HepG2 (cell line): ENCODE data around the gene OR5AL1.

ENCODE experiments used
- CTCF ChIP-seq: sonication (generic); formaldehyde crosslinking; IDR thresholded peaks from 2 replicates; pipeline ENCODE4 v1.5.0; 2020; ENCODE audit warnings: mild to moderate bottlenecking, missing genetic modification reagents, moderate library complexity
- DMAP1 ChIP-seq: IDR thresholded peaks from 2 replicates; pipeline ENCODE4 v1.6.1; 2016
- EZH2 ChIP-seq: conservative IDR thresholded peaks from 2 replicates; pipeline ENCODE4 v1.6.1; 2012; ENCODE audit warnings: mild to moderate bottlenecking, low read depth, low read length, moderate library complexity
- MAFK ChIP-seq, 2 experiments: IDR thresholded peaks in 1 of 2; conservative IDR thresholded peaks in 1 of 2; 2 replicates each; pipeline ENCODE4 v1.6.1; 2011; ENCODE audit warnings: improper control_type of control experiment in 2 of 2, low read length in 2 of 2
- NFIC ChIP-seq: IDR thresholded peaks from 2 replicates; pipeline ENCODE4 v1.6.1; 2012; ENCODE audit warnings: mild to moderate bottlenecking, low read length, inconsistent platforms
- ZBTB8A ChIP-seq: sonication (generic); formaldehyde crosslinking; IDR thresholded peaks from 2 replicates; pipeline ENCODE4 v1.4.0; 2020; ENCODE audit warnings: mild to moderate bottlenecking, low read depth, missing genetic modification reagents, borderline replicate concordance
- ZNF180 ChIP-seq: sonication (generic); formaldehyde crosslinking; IDR thresholded peaks from 2 replicates; pipeline ENCODE4 v1.4.0; 2020; ENCODE audit warnings: low read depth, missing genetic modification reagents, borderline replicate concordance
- TF ChIP-seq, protein P1 (sequence below): sonication (generic); formaldehyde crosslinking; IDR thresholded peaks from 2 replicates; pipeline ENCODE4 v1.4.0; 2020; ENCODE audit warnings: mild to moderate bottlenecking, missing genetic modification reagents, borderline replicate concordance
- TF ChIP-seq, protein P2 (sequence below): IDR thresholded peaks from 2 replicates; pipeline ENCODE4 v1.6.1; 2012; ENCODE audit warnings: inconsistent platforms

GRCh38 chr11:56404393-56404792 lies 8.1 kb upstream of the OR5AL1 start:
- TF ChIP-seq, protein P1, sequence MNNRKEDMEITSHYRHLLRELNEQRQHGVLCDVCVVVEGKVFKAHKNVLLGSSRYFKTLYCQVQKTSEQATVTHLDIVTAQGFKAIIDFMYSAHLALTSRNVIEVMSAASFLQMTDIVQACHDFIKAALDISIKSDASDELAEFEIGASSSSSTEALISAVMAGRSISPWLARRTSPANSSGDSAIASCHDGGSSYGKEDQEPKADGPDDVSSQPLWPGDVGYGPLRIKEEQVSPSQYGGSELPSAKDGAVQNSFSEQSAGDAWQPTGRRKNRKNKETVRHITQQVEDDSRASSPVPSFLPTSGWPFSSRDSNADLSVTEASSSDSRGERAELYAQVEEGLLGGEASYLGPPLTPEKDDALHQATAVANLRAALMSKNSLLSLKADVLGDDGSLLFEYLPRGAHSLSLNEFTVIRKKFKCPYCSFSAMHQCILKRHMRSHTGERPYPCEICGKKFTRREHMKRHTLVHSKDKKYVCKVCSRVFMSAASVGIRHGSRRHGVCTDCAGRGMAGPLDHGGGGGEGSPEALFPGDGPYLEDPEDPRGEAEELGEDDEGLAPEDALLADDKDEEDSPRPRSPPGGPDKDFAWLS (CRISPR knock-in tag): no peak
- no peak for TF ChIP-seq EZH2
- no peak for TF ChIP-seq CTCF
- TF ChIP-seq, protein P2, sequence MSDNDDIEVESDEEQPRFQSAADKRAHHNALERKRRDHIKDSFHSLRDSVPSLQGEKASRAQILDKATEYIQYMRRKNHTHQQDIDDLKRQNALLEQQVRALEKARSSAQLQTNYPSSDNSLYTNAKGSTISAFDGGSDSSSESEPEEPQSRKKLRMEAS: no peak
- TF ChIP-seq MAFK (conservative IDR thresholded peaks at IDR 0.05 in 1 of 2, IDR thresholded peaks at IDR 0.05 in 1 of 2; ENCODE audit: low read length in 2 of 2): no peak
- no peak for TF ChIP-seq DMAP1 (CRISPR knock-in tag)
- TF ChIP-seq NFIC: no peak
- no peak for TF ChIP-seq ZBTB8A (CRISPR knock-in tag)
- TF ChIP-seq ZNF180: no peak
